Liver (tissue), 3 donors: ENCODE data around the gene TDRD9.

Source experiments
- EGR1 ChIP-seq, 2 donors: IDR thresholded peaks; 2 replicates each; pipeline ENCODE4 v1.6.1; 2016 to 2018; ENCODE audit warnings: antibody characterized with exemption in 2 of 2, low read depth in 2 of 2
- FOXA1 ChIP-seq: IDR thresholded peaks from 2 replicates; pipeline ENCODE4 v1.6.1; 2016; ENCODE audit warnings: antibody characterized with exemption
- JUND ChIP-seq, 2 donors: IDR thresholded peaks; 2 replicates each; pipeline ENCODE4 v1.6.1; 2016; ENCODE audit warnings: antibody characterized with exemption in 2 of 2
- NR2F2 ChIP-seq: IDR thresholded peaks from 2 replicates; pipeline ENCODE4 v1.6.1; 2016; ENCODE audit warnings: antibody characterized with exemption
- RAD21 ChIP-seq, 2 donors: IDR thresholded peaks; 2 replicates each; pipeline ENCODE4 v1.6.1; 2016; ENCODE audit warnings: antibody characterized with exemption in 2 of 2, mild to moderate bottlenecking in 2 of 2
- RXRA ChIP-seq, 2 donors: IDR thresholded peaks; 2 replicates each; pipeline ENCODE4 v1.6.1; 2017 to 2018; ENCODE audit warnings: antibody characterized with exemption in 2 of 2, mild to moderate bottlenecking in 1 of 2
- SP1 ChIP-seq: IDR thresholded peaks from 2 replicates; pipeline ENCODE4 v1.6.1; 2018; ENCODE audit warnings: antibody characterized with exemption, mild to moderate bottlenecking
- TAF1 ChIP-seq: conservative IDR thresholded peaks from 2 replicates; pipeline ENCODE4 v1.6.1; 2016; ENCODE audit warnings: antibody characterized with exemption, mild to moderate bottlenecking
- YY1 ChIP-seq: IDR thresholded peaks from 2 replicates; pipeline ENCODE4 v1.6.1; 2016; ENCODE audit warnings: antibody characterized with exemption, mild to moderate bottlenecking
- TF ChIP-seq, protein P1 (sequence below): IDR thresholded peaks from 2 replicates; pipeline ENCODE4 v1.6.1; 2016; ENCODE audit warnings: antibody characterized with exemption
- TF ChIP-seq, protein P2 (sequence below): fragments of 150-350 bp; IDR thresholded peaks from 2 replicates; pipeline ENCODE4 v1.5.1; 2017; ENCODE audit warnings: improper control_type of control experiment, low read depth, low read length; ENCODE audit not compliant: missing input control
- TF ChIP-seq, protein P3 (sequence below): IDR thresholded peaks from 2 replicates; pipeline ENCODE4 v1.6.1; 2016; ENCODE audit warnings: antibody characterized with exemption, mild to moderate bottlenecking
- TF ChIP-seq, protein P4 (sequence below): IDR thresholded peaks from 2 replicates; pipeline ENCODE4 v1.6.1; 2016; ENCODE audit warnings: antibody characterized with exemption
- TF ChIP-seq, protein P5 (sequence below): IDR thresholded peaks from 2 replicates; pipeline ENCODE4 v1.6.1; 2016; ENCODE audit warnings: antibody characterized with exemption
- donor health status: healthy.
- donor health status: healthy.

DNA sequence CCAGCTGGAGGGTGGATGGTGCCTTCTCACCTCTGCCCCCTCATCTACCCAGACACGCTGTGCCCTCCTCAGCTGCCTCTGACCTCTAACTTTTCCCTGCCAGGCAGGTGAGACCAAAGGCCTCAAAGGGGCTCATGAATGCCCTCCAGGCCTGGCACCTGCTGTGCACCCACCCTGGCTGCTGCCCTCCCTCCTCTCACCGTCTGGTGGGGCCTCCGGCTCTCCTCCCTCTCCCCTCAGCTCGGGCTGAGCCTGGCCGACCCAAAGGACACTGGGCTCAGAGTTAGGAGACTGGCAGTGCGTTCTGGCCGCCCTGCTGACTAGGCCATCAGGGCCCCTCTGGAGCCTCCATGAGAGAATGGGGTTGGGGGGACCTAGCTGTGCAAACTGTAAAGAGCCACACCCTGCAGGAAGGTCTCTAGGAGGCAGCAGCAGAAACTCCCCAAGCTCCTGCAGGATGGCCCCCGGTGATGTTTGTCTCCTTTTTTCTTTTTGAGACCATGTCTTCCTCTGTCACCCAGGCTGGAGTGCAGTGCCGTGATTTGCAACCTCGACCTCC, 40.6 kb upstream of the TDRD9 start:
- TF ChIP-seq, protein P1, sequence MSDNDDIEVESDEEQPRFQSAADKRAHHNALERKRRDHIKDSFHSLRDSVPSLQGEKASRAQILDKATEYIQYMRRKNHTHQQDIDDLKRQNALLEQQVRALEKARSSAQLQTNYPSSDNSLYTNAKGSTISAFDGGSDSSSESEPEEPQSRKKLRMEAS, result no peak
- TF ChIP-seq, protein P2, sequence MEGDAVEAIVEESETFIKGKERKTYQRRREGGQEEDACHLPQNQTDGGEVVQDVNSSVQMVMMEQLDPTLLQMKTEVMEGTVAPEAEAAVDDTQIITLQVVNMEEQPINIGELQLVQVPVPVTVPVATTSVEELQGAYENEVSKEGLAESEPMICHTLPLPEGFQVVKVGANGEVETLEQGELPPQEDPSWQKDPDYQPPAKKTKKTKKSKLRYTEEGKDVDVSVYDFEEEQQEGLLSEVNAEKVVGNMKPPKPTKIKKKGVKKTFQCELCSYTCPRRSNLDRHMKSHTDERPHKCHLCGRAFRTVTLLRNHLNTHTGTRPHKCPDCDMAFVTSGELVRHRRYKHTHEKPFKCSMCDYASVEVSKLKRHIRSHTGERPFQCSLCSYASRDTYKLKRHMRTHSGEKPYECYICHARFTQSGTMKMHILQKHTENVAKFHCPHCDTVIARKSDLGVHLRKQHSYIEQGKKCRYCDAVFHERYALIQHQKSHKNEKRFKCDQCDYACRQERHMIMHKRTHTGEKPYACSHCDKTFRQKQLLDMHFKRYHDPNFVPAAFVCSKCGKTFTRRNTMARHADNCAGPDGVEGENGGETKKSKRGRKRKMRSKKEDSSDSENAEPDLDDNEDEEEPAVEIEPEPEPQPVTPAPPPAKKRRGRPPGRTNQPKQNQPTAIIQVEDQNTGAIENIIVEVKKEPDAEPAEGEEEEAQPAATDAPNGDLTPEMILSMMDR, result no peak
- TF ChIP-seq JUND (IDR thresholded peaks at IDR 0.05), result no peak
- TF ChIP-seq YY1, result no peak
- TF ChIP-seq NR2F2, result no peak
- TF ChIP-seq RAD21 (IDR thresholded peaks at IDR 0.05), result no peak
- no peak for TF ChIP-seq SP1
- TF ChIP-seq, protein P3, sequence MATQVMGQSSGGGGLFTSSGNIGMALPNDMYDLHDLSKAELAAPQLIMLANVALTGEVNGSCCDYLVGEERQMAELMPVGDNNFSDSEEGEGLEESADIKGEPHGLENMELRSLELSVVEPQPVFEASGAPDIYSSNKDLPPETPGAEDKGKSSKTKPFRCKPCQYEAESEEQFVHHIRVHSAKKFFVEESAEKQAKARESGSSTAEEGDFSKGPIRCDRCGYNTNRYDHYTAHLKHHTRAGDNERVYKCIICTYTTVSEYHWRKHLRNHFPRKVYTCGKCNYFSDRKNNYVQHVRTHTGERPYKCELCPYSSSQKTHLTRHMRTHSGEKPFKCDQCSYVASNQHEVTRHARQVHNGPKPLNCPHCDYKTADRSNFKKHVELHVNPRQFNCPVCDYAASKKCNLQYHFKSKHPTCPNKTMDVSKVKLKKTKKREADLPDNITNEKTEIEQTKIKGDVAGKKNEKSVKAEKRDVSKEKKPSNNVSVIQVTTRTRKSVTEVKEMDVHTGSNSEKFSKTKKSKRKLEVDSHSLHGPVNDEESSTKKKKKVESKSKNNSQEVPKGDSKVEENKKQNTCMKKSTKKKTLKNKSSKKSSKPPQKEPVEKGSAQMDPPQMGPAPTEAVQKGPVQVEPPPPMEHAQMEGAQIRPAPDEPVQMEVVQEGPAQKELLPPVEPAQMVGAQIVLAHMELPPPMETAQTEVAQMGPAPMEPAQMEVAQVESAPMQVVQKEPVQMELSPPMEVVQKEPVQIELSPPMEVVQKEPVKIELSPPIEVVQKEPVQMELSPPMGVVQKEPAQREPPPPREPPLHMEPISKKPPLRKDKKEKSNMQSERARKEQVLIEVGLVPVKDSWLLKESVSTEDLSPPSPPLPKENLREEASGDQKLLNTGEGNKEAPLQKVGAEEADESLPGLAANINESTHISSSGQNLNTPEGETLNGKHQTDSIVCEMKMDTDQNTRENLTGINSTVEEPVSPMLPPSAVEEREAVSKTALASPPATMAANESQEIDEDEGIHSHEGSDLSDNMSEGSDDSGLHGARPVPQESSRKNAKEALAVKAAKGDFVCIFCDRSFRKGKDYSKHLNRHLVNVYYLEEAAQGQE, result no peak
- TF ChIP-seq, protein P4, sequence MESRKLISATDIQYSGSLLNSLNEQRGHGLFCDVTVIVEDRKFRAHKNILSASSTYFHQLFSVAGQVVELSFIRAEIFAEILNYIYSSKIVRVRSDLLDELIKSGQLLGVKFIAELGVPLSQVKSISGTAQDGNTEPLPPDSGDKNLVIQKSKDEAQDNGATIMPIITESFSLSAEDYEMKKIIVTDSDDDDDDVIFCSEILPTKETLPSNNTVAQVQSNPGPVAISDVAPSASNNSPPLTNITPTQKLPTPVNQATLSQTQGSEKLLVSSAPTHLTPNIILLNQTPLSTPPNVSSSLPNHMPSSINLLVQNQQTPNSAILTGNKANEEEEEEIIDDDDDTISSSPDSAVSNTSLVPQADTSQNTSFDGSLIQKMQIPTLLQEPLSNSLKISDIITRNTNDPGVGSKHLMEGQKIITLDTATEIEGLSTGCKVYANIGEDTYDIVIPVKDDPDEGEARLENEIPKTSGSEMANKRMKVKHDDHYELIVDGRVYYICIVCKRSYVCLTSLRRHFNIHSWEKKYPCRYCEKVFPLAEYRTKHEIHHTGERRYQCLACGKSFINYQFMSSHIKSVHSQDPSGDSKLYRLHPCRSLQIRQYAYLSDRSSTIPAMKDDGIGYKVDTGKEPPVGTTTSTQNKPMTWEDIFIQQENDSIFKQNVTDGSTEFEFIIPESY, result no peak
- TF ChIP-seq RXRA (IDR thresholded peaks at IDR 0.05), result no peak
- TF ChIP-seq TAF1, result no peak
- TF ChIP-seq EGR1 (IDR thresholded peaks at IDR 0.05; ENCODE audit: low read depth in 2 of 2), result no peak
- TF ChIP-seq FOXA1, result no peak
- TF ChIP-seq, protein P5, sequence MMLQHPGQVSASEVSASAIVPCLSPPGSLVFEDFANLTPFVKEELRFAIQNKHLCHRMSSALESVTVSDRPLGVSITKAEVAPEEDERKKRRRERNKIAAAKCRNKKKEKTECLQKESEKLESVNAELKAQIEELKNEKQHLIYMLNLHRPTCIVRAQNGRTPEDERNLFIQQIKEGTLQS, result no peak
